A549 (cell line): ENCODE measurements around the gene BANP. TPM values are rescaled to one million over a fixed set of nuclear protein-coding genes. Genes with fewer than 3 reads are reported as not detected.
"Not testable (repeated sequence)": the region's sequence is repeated elsewhere in the genome, so short reads cannot be mapped to it uniquely, and the experiment has no call there.

ENCODE experiments used
- ATAC-seq, 2 experiments: fragments of 200-7000 bp in 1 of 2; fragments of >200 bp in 1 of 2; cut with Nextera tagmentation in 1 of 2; cut with Tn5 transposase in 1 of 2; 3 replicates each; pipeline versions ENCODE4 v1.8.0 to v1.9.1; 2018 to 2020; ENCODE audit warnings: mild to moderate bottlenecking in 1 of 2, moderate library complexity in 1 of 2
- CTCF ChIA-PET: fragments of 300-600 bp; sonication (Branson Sonifier 250); formaldehyde crosslinking; extraction: SDS; loops from one replicate; lab custom pipeline; 2021; ENCODE audit warnings: antibody characterized with exemption, inconsistent platforms; lab: Yijun Ruan, JAX
- POLR2A ChIA-PET: fragments of 350-600 bp; formaldehyde crosslinking; extraction: SDS; loops from one replicate; lab custom pipeline; 2021; ENCODE audit warnings: antibody characterized with exemption, inconsistent platforms; lab: Yijun Ruan, JAX
- DNase-seq, 2 experiments: peaks; one replicate each; pipeline versions ENCODE4 v3.0.0 to v3.0.0-alpha.2; 2011 to 2016; ENCODE audit warnings: low read depth in 1 of 2, low spot score in 1 of 2
- FAIRE-seq: peaks from 2 replicates; lab custom pipeline; 2011; peaks lifted over from hg19 to GRCh38; lab: Jason Lieb, UNC
- H3K27ac ChIP-seq, 2 experiments: fragments of >200 bp; sonication (Bioruptor Twin); formaldehyde crosslinking; 3 replicates each; pipeline ENCODE4 v1.5.1; 2016 to 2017
- H3K4me1 ChIP-seq: fragments of >200 bp; sonication (Bioruptor Twin); formaldehyde crosslinking; 3 replicates; pipeline ENCODE4 v1.6.1; 2016
- H3K4me2 ChIP-seq: fragments of >200 bp; sonication (Bioruptor Twin); formaldehyde crosslinking; 3 replicates; pipeline ENCODE4 v1.6.1; 2016
- H3K4me3 ChIP-seq: fragments of >200 bp; sonication (Bioruptor Twin); formaldehyde crosslinking; 3 replicates; pipeline ENCODE4 v1.5.1; 2016
- H3K9me3 ChIP-seq: fragments of >200 bp; sonication (Bioruptor Twin); formaldehyde crosslinking; 3 replicates; pipeline ENCODE4 v1.6.1; 2016
- CBX2 ChIP-seq: fragments of 200-600 bp; sonication (generic); IDR thresholded peaks from 2 replicates; pipeline ENCODE4 v1.6.1; 2016; ENCODE audit warnings: low read depth, mild to moderate bottlenecking, borderline replicate concordance
- CEBPB ChIP-seq, 2 experiments: fragments of >200 bp in 1 of 2; sonication (Bioruptor Twin) in 1 of 2; formaldehyde crosslinking in 1 of 2; IDR thresholded peaks; 2 replicates each; pipeline ENCODE4 v1.6.1; 2012 to 2016
- CHD4 ChIP-seq: fragments of 200-600 bp; sonication (generic); IDR thresholded peaks from 2 replicates; pipeline ENCODE4 v1.6.1; 2016; ENCODE audit warnings: antibody characterized with exemption, mild to moderate bottlenecking, borderline replicate concordance
- EHF ChIP-seq: fragments of 250-450 bp; sonication (Bioruptor Pico); IDR thresholded peaks from 2 replicates; pipeline ENCODE4 v1.5.0; 2020; ENCODE audit warnings: mild to moderate bottlenecking
- HDAC2 ChIP-seq: fragments of 200-600 bp; sonication (generic); IDR thresholded peaks from 2 replicates; pipeline ENCODE4 v1.6.1; 2016
- HOXB13 ChIP-seq: fragments of 250-450 bp; sonication (Bioruptor Pico); IDR thresholded peaks from 2 replicates; pipeline ENCODE4 v1.5.0; 2020; ENCODE audit warnings: low read depth, mild to moderate bottlenecking, moderate library complexity
- JUN ChIP-seq, 2 experiments: fragments of >200 bp; sonication (Bioruptor Twin); formaldehyde crosslinking; IDR thresholded peaks; 2 replicates in 1 of 2; 3 replicates in 1 of 2; pipeline ENCODE4 v1.6.1; 2016 to 2017
- MAFK ChIP-seq: fragments of 450-650 bp; IDR thresholded peaks from 2 replicates; pipeline ENCODE4 v1.6.1; 2014; ENCODE audit not compliant: partially characterized antibody
- MYC ChIP-seq: IDR thresholded peaks from 2 replicates; pipeline ENCODE4 v1.6.1; 2012; ENCODE audit warnings: mild to moderate bottlenecking, inconsistent platforms, low read length, improper control_type of control experiment, borderline replicate concordance
- NFE2L2 ChIP-seq: fragments of 150-350 bp; conservative IDR thresholded peaks from 2 replicates; pipeline ENCODE4 v1.6.1; 2014; ENCODE audit warnings: low read length
- POLR2AphosphoS2 ChIP-seq: conservative IDR thresholded peaks from 2 replicates; pipeline ENCODE4 v1.6.1; 2012; ENCODE audit warnings: low read length, improper control_type of control experiment, inconsistent platforms
- RCOR1 ChIP-seq: fragments of 150-350 bp; IDR thresholded peaks from 2 replicates; pipeline ENCODE4 v1.6.1; 2014; ENCODE audit warnings: antibody characterized with exemption, low read length, low read depth
- RFX5 ChIP-seq: fragments of 450-650 bp; IDR thresholded peaks from 2 replicates; pipeline ENCODE4 v1.7.1; 2014; ENCODE audit warnings: antibody characterized with exemption, mild to moderate bottlenecking, moderate library complexity
- TFCP2L1 ChIP-seq: fragments of 250-450 bp; sonication (Bioruptor Pico); IDR thresholded peaks from 2 replicates; pipeline ENCODE4 v1.5.0; 2021; ENCODE audit warnings: mild to moderate bottlenecking
- TP53 ChIP-seq: fragments of 250-450 bp; sonication (Bioruptor Pico); IDR thresholded peaks from 2 replicates; pipeline ENCODE4 v1.5.0; 2021; ENCODE audit warnings: mild to moderate bottlenecking, moderate library complexity
- ZFP36 ChIP-seq: fragments of 450-650 bp; IDR thresholded peaks from 2 replicates; pipeline ENCODE4 v1.6.1; 2014; ENCODE audit warnings: borderline replicate concordance; ENCODE audit not compliant: partially characterized antibody
- ZNF302 ChIP-seq: fragments of 250-450 bp; sonication (Bioruptor Pico); IDR thresholded peaks from 2 replicates; pipeline ENCODE4 v1.9.0; 2021; ENCODE audit warnings: inconsistent platforms, mild to moderate bottlenecking, moderate library complexity
- ZSCAN20 ChIP-seq: fragments of 250-450 bp; sonication (Bioruptor Pico); IDR thresholded peaks from 2 replicates; pipeline ENCODE4 v1.8.0; 2022; ENCODE audit warnings: mild to moderate bottlenecking, moderate library complexity
- WGBS: methylation state at CpG from one replicate; pipeline ENCODE4 v1.1.6; 2017; ENCODE audit errors: missing lambda C conversion rate; 5-methylcytosine and 5-hydroxymethylcytosine counted together
- polyA plus RNA-seq, 4 experiments: library from polyadenylated mRNA; depleted of rRNA in 3 of 4; stranded (reverse); fragments of >200 nt; fragmentation: RNase III in 1 of 4; extraction: RNeasy Plus Mini Kit Qiagen cat#74134 plus additional on column Dnase treatment in 1 of 4; gene quantifications; 2 replicates in 3 of 4; 3 replicates in 1 of 4; pipeline ENCODE4 v1.2.3, GENCODE V29; 2011 to 2017
- TF ChIP-seq, protein P1 (sequence below): fragments of 250-450 bp; sonication (Bioruptor Pico); IDR thresholded peaks from 2 replicates; pipeline ENCODE4 v1.5.0; 2020; ENCODE audit warnings: low read depth, mild to moderate bottlenecking, moderate library complexity
- TF ChIP-seq, protein P2 (sequence below): fragments of 250-450 bp; sonication (Bioruptor Pico); IDR thresholded peaks from 2 replicates; pipeline ENCODE4 v1.5.0; 2021; ENCODE audit warnings: mild to moderate bottlenecking, moderate library complexity, borderline replicate concordance
- TF ChIP-seq, protein P3 (sequence below): fragments of >200 bp; sonication (Bioruptor Twin); formaldehyde crosslinking; IDR thresholded peaks from 2 replicates; pipeline ENCODE4 v1.6.1; 2016

Gene BANP
- polyA plus RNA-seq, 2 of the 4 experiments (the other 2 are of a cell fraction), result 17.1 to 17.2 TPM

DNA sequence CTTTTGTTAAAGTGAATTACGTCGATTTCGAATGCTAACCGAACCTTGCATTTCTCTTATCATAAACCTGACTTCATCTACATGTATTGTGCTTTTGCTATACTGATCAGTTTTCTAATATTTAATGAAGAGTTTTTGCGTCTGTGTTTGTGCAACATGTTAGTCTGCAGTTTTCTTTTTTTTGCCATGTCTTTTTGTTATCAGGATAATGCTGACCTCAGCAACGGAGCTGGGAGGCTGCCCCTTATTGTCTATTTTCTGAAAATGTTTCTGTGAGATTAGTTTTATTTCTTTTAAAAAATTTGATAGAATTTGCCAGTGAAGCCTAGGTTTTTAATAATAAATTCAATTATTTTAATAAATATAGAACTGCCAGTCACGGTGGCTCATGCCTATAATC, 40.9 kb downstream of the BANP start:
- WGBS, result 91% methylated on average over 7 of the region's 7 CpGs
- POLR2A ChIA-PET, FAIRE-seq, DNase-seq, H3K4me2 ChIP-seq, ATAC-seq, H3K4me1 ChIP-seq, CTCF ChIA-PET, H3K27ac ChIP-seq, H3K4me3 ChIP-seq, H3K9me3 ChIP-seq: not testable (repeated sequence)
- TF ChIP-seq MAFK, result peak; percentile 60

DNA sequence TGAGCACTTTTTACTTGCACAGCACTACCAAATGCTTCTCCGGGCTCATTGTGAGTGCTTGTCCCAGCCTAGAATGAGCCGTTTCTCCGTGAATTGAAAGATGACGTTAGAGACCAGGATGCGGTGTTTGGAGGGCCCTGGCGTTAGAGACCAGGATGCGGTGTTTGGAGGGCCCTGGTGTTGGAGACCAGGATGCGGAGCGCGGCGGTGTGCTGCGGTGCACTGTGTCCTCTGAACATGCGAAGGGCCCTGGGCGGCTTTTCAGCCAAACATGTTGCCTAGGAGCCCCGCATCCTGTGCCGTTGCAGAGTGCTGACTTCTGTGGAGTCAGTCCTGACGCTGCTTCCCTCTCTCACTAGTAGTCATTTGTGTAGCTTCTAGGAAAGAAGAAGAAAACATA, 42.7 kb downstream of the BANP start:
- Histone ChIP-seq H3K4me2 (no peak overlapping the region), H3K4me1 (no peaks in the 10 kb centered on the region), H3K27ac (no peak overlapping the region), H3K4me3 (no peak overlapping the region), H3K9me3 (no peaks in the 10 kb centered on the region)
- DNase-seq (no peak), FAIRE-seq (no peak), ATAC-seq (no peak)
- WGBS, result 96% methylated on average over 17 of the region's 17 CpGs
- POLR2A ChIA-PET, result no interaction called here
- TF ChIP-seq CEBPB (IDR thresholded peaks at IDR 0.05) (no peak), HOXB13 (CRISPR knock-in tag) (no peak), ZFP36 (no peak), TFCP2L1 (CRISPR knock-in tag) (no peak)
- TF ChIP-seq, protein P1, sequence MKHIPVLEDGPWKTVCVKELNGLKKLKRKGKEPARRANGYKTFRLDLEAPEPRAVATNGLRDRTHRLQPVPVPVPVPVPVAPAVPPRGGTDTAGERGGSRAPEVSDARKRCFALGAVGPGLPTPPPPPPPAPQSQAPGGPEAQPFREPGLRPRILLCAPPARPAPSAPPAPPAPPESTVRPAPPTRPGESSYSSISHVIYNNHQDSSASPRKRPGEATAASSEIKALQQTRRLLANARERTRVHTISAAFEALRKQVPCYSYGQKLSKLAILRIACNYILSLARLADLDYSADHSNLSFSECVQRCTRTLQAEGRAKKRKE (CRISPR knock-in tag), result no peak
- CTCF ChIA-PET, result no interaction called here

DNA sequence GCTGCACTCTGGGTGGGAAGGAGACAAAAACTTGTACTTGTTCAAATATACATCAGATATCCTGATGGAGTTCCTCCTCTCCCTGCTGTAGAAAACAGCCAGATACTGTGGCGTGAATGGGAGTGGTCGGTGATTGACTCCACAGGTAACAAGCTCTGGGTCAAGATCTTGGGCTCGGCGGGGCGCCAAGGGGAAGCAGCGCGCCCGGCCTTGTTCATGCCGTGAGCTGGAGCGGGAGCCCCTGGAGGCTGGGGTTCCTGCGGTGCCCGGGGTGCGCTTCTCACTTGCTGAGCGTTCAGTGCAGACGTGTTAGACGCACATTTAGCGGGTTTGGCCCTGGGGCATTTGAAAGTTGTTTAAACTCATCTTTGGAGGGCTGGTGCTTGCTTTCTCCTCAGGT, 44.4 kb downstream of the BANP start:
- Histone ChIP-seq H3K9me3 (no peaks in the 10 kb centered on the region), H3K4me2 (no peak overlapping the region), H3K27ac (no peak overlapping the region), H3K4me3 (no peak overlapping the region), H3K4me1 (no peaks in the 10 kb centered on the region)
- TF ChIP-seq CHD4, result no peak
- no peak for TF ChIP-seq HDAC2
- TF ChIP-seq ZSCAN20 (CRISPR knock-in tag), result no peak
- TF ChIP-seq NFE2L2, result no peak
- TF ChIP-seq, protein P2, sequence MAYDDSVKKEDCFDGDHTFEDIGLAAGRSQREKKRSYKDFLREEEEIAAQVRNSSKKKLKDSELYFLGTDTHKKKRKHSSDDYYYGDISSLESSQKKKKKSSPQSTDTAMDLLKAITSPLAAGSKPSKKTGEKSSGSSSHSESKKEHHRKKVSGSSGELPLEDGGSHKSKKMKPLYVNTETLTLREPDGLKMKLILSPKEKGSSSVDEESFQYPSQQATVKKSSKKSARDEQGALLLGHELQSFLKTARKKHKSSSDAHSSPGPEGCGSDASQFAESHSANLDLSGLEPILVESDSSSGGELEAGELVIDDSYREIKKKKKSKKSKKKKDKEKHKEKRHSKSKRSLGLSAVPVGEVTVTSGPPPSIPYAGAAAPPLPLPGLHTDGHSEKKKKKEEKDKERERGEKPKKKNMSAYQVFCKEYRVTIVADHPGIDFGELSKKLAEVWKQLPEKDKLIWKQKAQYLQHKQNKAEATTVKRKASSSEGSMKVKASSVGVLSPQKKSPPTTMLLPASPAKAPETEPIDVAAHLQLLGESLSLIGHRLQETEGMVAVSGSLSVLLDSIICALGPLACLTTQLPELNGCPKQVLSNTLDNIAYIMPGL (CRISPR knock-in tag), result no peak
- TF ChIP-seq POLR2AphosphoS2, result no peak
- no peak for TF ChIP-seq RFX5
- TF ChIP-seq JUN (IDR thresholded peaks at IDR 0.05), result no peak
- no peak for TF ChIP-seq RCOR1
- no peak for TF ChIP-seq EHF (CRISPR knock-in tag)
- ChIA-PET POLR2A (no interaction called here), CTCF (interaction anchor here (0.6 to 1.4 kb wide), 2 partner anchors 10 to 12 kb away, joined by 3 read pairs; no protein-coding TSS in a partner anchor)
- ATAC-seq (no peak), DNase-seq (no peak), FAIRE-seq (no peak)
- WGBS, result 94% methylated on average over 17 of the region's 17 CpGs

DNA sequence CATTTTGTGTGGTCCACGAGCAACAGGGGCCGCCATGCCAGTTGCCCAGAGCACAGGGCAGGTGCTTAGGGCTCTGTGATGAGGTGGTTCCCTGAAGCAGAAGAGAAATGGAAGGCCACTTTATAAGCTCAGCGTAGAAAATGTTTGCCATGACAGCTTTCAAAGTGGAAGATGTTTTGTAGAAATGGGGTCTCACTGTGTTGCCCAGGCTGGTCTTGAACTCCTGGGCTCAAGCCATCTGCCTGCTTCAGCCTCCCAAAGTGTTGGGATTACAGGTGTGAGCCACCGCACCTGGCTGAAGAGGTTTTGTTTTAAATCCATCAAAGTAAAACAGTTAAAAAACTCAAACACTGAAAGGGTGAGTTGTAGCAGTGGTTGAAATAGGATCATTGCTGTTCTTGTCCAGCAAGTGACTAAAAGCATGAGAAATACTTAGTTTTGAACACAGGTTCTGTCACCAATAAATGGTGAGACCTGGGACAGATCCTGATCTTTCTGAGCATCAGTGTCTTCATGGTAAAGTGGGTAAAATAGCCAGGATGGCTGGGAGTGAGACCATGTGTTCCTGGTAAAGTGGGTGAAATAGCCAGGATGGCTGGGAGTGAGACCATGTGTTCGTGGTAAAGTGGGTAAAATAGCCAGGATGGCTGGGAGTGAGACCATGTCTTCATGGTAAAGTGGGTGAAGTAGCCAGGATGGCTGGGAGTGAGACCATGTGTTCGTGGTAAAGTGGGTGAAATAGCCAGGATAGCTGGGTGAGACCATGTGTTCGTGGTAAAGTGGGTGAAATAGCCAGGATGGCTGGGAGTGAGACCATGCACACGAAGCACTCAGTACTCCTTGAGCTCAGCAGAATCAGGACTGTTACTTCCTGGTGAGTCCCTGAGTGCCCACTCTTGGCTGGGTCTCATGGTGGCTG, 46.0 kb downstream of the BANP start:
- H3K4me3 ChIP-seq, result no peak overlapping the region
- 86% methylated on average over 8 of the region's 8 CpGs for WGBS
- CTCF ChIA-PET, result no interaction called here
- H3K9me3 ChIP-seq, result no peaks in the 10 kb centered on the region
- no peaks in the 10 kb centered on the region for H3K4me1 ChIP-seq
- POLR2A ChIA-PET, result no interaction called here
- DNase-seq, result no peak
- no peak for FAIRE-seq
- no peak for TF ChIP-seq CBX2
- TF ChIP-seq JUN (IDR thresholded peaks at IDR 0.05), result no peak
- no peak for TF ChIP-seq RFX5
- TF ChIP-seq ZNF302 (CRISPR knock-in tag), result no peak
- no peak for TF ChIP-seq MYC
- no peak for TF ChIP-seq TP53
- TF ChIP-seq, protein P1 (CRISPR knock-in tag), result no peak
- TF ChIP-seq, protein P3, sequence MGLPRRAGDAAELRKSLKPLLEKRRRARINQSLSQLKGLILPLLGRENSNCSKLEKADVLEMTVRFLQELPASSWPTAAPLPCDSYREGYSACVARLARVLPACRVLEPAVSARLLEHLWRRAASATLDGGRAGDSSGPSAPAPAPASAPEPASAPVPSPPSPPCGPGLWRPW, result no peak
- TF ChIP-seq, all 56 proteins: peak for 0
- no peak overlapping the region for H3K4me2 ChIP-seq
- ATAC-seq, result no peak
- H3K27ac ChIP-seq, result no peak overlapping the region

DNA sequence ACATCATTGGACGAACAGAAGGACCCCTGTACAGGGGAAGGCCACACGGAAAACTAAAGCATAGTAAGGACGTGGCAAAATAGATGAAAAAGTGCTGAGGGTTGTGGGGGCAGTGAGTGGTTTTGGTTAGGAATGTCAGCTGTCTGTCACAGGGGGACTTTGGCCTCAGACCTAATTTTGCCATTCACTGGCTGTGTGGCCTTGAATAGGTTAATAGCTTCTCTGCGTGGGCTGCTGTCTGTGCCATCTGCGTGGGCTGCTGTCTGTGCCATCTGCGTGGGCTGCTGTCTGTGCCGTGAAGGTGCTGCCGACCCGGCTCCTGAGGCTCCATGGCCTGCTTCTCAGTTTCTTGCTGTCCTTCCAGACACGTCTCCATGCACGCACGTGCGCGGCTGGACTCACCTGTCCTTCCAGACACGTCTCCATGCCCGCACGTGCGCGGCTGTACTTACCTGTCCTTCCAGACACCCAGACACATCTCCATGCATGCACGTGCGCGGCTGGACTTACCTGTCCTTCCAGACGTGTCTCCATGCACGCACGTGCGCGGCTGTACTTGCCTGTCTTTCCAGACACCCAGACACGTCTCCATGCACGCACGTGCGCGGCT, 47.1 kb downstream of the BANP start:
- ATAC-seq, H3K4me3 ChIP-seq, DNase-seq, H3K9me3 ChIP-seq, POLR2A ChIA-PET, H3K4me2 ChIP-seq, FAIRE-seq, CTCF ChIA-PET, H3K27ac ChIP-seq, H3K4me1 ChIP-seq: not testable (repeated sequence)
- WGBS, result 95% methylated on average over 30 of the region's 32 CpGs
